Measurements from ENCODE around the gene WFDC13. TPM values are rescaled to one million over a fixed set of nuclear protein-coding genes. Genes with fewer than 3 reads are reported as not detected.
"Not testable (repeated sequence)": the region's sequence is repeated elsewhere in the genome, so short reads cannot be mapped to it uniquely, and the experiment has no call there.

Gene WFDC13, protein sequence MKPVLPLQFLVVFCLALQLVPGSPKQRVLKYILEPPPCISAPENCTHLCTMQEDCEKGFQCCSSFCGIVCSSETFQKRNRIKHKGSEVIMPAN
- not detected for total RNA-seq

GRCh38 chr20:45701873-45702272, at the start of gene WFDC13:
TSS of gene WFDC13 (plus strand) at chr20:45702038. CDS start at chr20:45702124, 86 bp downstream.
- DNase-seq = no peak

DNA sequence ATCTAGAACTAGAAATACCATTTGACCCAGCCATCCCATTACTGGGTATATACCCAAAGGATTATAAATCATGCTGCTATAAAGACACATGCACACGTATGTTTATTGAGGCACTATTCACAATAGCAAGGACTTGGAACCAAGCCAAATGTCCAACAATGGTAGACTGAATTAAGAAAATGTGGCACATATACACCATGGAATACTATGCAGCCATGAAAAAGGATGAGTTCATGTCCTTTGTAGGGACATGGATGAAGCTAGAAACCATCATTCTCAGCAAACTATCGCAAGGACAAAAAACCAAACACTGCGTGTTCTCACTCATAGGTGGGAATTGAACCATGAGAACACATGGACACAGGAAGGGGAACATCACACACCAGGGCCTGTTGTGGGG, 44.8 kb upstream of the WFDC13 start:
- DNase-seq = not testable (repeated sequence)

- DNase-seq = no peak
Measured at GRCh38 chr20:45670139-45670538, 31.7 kb upstream of the WFDC13 start, which contains the start of gene WFDC11. TSS of gene WFDC11 (minus strand) at chr20:45670239. CDS start at chr20:45650600, 19,639 bp downstream.

DNA sequence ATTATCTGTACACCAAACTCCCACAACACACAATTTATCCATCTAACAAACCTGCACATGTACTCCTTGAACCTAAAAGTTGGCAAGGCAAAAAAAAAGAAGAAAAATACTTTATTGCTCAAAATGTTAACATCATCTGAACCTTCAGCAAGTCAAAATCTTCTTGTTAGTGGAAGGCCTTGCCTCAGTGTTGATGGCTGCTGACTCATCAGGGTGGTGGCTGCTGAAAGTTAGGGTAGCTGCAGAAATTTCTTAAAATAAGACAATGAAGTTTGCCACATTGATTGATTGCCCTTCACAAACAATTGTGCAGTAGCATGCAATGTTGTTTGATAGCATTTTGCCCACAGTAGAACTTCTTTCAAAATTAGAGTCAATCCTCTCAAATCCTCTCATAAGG, 29.1 kb upstream of the WFDC13 start:
- DNase-seq = no peak

- no peak for DNase-seq
Measured at GRCh38 chr20:45679650-45680049, 22.2 kb upstream of the WFDC13 start.

DNA sequence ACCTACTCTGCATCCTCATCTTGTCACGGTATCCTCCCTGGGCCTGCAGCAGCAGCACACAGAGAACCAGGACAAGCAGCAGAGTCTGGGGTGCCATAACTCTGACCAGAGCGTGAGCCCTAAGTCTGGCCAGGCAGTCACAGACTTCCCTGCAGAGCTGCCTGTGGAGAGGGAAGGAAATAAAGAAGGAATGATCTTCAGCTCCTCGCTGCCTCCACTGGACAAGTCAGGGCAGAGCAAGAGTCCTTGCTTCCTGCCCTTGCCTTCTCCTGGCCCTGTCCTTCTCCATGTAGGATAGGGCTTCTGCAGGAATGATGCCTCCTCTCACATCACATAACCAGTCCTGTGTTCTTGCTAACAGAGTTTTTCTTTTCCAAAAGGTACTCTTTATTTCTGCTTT, 15.9 kb upstream of the WFDC13 start:
- no peak for DNase-seq

GRCh38 chr20:45693346-45693745, 8.5 kb upstream of the WFDC13 start:
- DNase-seq = not testable (repeated sequence)

DNA sequence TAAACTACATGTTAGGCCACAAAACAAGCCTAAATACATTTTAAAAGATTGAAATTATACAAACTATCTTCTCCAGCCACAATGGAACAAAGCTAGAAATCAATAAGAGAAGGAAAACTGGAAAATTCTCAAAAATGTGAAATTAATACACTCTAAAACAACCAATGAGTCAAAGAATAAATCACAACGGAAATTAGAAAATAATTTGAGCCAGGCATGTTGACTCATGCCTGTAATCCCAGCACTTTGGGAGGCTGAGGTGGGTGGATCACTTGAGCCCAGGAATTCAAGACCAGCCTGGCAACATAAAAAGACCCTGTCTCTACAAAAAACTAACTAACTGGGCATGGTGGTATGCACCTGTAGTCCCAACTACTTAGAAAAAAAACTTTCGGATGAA, 6.3 kb upstream of the WFDC13 start:
- DNase-seq = no peak

- no peak for DNase-seq
Measured at GRCh38 chr20:45701104-45701503, 734 bp upstream of the WFDC13 start.

DNA sequence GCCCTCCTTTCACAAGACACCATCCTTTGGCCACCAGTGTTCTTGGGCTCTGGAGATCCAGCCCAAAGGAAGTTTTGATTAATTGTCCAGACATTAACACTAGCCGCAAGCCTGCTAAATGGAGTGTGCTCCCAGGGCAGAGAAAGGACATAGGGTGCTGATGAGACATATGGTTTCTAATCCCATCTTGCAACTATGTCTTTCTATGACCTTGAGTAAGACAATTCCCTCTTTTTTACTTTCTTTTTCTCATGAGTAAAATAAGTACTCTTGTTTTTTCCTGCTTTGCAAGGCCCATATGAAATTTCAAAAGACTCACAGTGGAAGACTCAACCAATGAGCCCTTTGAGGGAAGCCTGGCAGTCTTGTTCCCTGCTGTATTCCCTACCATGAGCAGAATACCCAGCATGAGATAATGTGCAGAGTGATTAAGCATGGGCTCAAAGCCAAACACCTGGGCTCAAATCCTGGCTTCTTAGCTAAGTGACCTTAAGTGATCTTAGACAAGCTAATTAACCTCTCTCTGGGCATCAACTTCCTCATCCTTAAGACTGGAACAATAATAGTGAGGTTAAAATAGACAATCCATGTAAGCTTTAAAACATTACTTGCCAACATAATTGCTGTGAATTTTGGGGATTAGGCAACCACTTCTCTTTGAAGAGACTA, 3.3 kb downstream of the WFDC13 start, which contains the start of gene WFDC10B:
Gene WFDC10B (minus strand): TSS at position 51 of the 669 bp plus-strand sequence. CDS start 19,027 bp downstream, outside the sequence.
- peak; percentile 5 for DNase-seq

DNA sequence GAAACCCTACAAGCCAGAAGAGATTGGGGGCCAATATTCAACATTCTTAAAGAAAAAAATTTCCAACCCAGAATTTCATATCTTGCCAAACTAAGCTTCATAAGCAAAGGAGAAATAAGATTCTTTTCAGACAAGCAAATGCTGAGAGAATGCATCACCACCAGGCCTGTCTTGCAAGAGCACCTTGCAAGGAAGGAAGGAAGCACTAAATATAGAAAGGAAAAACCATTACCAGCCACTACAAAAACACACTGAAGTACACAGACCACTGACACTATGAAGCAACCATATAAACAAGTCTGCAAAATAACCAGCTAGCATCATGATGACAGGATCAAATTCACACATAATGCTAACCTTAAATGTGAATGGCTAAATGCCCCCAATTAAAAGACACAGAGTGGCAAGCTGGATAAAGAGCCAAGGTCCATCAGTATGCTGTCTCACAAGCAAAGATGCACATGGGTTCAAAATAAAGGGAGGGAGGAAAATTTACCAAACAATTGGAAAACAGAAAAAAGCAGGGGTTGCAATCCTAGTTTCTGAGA, 14.4 kb downstream of the WFDC13 start:
- not testable (repeated sequence) for DNase-seq

DNA sequence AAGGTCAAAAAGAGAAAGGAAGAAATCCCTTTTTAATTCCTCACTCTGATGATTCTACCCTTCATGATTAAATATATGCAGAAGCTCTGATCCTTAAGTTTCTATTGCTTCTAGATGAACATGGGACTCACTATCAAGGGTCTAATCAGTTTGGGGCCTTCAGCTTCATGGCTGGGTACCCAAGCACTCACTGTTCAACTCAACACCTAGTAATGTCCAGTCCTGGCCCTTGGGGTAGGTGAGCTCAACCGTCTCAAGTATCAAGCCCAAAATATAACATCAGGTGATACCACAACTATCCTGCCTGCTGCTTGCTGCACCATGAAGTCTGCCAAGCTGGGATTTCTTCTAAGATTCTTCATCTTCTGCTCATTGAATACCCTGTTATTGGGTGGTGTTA, 20.2 kb downstream of the WFDC13 start, which contains the start of gene SPINT4:
Gene SPINT4 (plus strand): TSS at position 301 of the 400 bp plus-strand sequence. CDS start 21 bp downstream, at position 322.
- DNase-seq = no peak

- DNase-seq = no peak
Measured at GRCh38 chr20:45725134-45725533, 23.3 kb downstream of the WFDC13 start.

DNA sequence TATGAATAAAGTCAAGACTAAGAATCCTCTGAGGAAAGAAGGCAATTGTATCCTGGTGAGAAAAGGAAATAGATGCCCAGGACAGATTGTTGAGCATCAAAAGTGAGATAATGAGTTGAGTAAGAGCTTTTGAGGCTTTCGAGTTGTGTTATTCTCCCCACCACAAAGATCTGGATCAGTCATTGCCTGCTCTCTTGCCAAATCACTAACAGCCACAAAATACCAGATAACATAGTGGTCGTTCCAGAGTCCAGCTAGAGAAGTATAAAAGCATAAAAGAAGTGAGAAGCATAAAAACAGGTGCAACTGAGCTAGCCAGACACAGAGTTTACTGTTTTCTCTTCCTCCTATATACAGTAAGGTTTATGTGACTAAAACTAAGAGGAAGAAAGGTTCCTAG, 25.2 kb downstream of the WFDC13 start:
- DNase-seq = no peak

DNA sequence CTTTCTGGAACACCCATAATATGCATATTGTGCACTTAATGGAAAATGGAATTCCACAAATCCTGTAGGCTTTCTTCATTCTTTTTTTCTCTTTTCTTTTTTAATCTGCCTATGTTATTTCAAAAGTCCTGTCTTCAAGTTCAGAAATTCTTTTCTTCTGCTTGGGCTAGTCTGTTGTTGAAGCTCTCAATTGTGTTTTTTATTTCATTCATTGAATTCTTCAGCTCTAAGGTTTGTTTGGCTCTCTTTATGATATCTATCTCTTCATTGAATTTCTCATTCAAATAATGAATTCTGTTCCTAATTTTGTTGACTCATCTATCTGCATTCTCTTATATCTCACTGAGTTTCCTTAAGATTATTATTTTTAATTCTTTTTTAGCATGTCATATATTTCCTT, 30.4 kb downstream of the WFDC13 start:
- DNase-seq = no peak

GRCh38 chr20:45735552-45735951, 33.7 kb downstream of the WFDC13 start:
- no peak for DNase-seq

GRCh38 chr20:45735988-45736387, 34.1 kb downstream of the WFDC13 start:
- DNase-seq = no peak

DNA sequence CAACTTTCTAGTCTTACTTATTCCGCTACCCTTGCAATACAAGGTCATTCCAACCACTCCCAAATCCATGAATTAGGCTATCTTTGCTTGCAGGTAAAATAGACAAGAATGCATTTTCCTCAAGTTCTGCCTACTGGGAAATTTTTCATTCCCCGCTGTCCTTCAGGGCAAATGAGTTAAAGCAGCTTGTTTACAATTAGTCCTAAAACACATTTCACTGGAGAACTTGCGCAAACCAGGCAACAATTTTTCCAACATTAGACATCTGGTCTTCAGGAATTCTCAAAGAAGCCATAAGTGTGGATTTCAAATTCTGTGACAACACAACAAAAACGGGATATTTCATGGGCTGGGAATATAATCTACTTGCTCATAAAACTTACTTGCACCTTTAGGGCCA, 40.8 kb downstream of the WFDC13 start:
- DNase-seq = no peak

DNA sequence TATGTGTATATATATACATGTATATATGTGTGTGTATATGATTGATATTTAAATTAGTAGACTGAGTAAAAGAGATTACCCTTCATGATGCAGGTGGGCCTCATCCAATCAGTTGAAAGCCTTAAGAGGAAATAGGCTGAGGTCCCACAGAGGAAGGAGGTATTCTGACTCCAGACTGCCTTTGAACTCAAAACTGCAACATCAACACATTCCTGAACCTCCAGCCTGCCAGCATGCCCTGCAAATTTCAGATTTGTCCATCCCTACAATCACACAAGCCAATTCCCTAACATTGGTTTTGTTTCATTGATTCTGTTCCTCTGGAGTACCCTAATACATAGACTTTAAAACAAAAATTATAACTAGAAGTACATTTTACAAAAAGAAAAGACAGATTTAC, 43.2 kb downstream of the WFDC13 start:
- DNase-seq = no peak

DNA sequence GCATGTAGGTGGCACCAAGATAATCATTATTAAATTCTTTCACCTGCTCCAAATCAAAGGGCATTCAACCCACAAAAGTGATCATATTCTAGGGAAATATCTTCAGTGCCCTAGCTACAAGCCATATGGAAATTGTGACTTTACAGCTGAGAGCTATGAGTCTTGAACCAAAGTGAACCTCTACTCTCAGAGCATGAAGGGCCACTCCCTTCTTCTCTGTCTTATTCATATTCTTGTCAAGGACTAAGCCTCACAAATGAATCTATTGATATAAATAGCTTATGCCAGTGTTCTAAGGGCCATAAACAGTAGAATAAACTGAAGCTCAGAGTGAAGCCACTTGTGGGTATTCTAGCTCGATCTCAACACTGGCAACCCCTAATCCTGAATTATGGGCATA, 49.9 kb downstream of the WFDC13 start:
- DNase-seq = no peak

GRCh38 chr20:45752746-45753145, 50.9 kb downstream of the WFDC13 start:
- no peak for DNase-seq

GRCh38 chr20:45758096-45758495, 56.3 kb downstream of the WFDC13 start:
- DNase-seq = no peak
